Neural cell (in vitro differentiated cells): ENCODE results near the gene SNRPD3. TPM values are rescaled to one million over a fixed set of nuclear protein-coding genes. Genes with fewer than 3 reads are reported as not detected.

Source experiments
- H2AFZ ChIP-seq: fragments of 200-600, 300-800 bp; sonication (generic), shearing (Covaris generic); 2 replicates; pipeline ENCODE4 v1.6.0; 2014; ENCODE audit warnings: low read depth, mild to moderate bottlenecking, antibody characterized with exemption, low read length, moderate library complexity
- H3F3A ChIP-seq: fragments of 200-600 bp; shearing (Covaris generic); 2 replicates; pipeline ENCODE4 v1.6.1; 2016; ENCODE audit warnings: mild to moderate bottlenecking, moderate library complexity, mixed read lengths, antibody characterized with exemption, low read length; ENCODE audit not compliant: insufficient read depth, poor library complexity, severe bottlenecking
- H3K27ac ChIP-seq: fragments of 200-600, 300-800 bp; sonication (generic), shearing (Covaris generic); 2 replicates; pipeline ENCODE4 v1.5.1; 2014; ENCODE audit warnings: mild to moderate bottlenecking, low read length, moderate library complexity
- H3K27me3 ChIP-seq: fragments of 300-800, 200-600 bp; sonication (generic), shearing (Covaris generic); 2 replicates; pipeline ENCODE4 v1.6.0; 2014; ENCODE audit warnings: mild to moderate bottlenecking, low read depth, low read length, moderate library complexity; ENCODE audit not compliant: insufficient read depth
- H3K36me3 ChIP-seq: fragments of 300-800, 200-600 bp; sonication (generic), shearing (Covaris generic); 2 replicates; pipeline ENCODE4 v1.5.1; 2014; ENCODE audit warnings: mild to moderate bottlenecking, antibody characterized with exemption, low read length, moderate library complexity; ENCODE audit not compliant: insufficient read depth
- H3K4me2 ChIP-seq: fragments of 300-800, 200-600 bp; sonication (generic), shearing (Covaris generic); 2 replicates; pipeline ENCODE4 v1.6.0; 2014; ENCODE audit warnings: mild to moderate bottlenecking, low read length
- H3K4me3 ChIP-seq: fragments of 300-800, 200-600 bp; sonication (generic), shearing (Covaris generic); 2 replicates; pipeline ENCODE4 v1.5.1; 2014; ENCODE audit warnings: mild to moderate bottlenecking, low read length, moderate library complexity
- H3K79me2 ChIP-seq: fragments of 200-600 bp; shearing (Covaris generic); replicated peaks from 2 replicates; pipeline ENCODE4 v1.6.0; 2014; ENCODE audit warnings: mild to moderate bottlenecking, low read length, moderate library complexity; ENCODE audit not compliant: insufficient read depth
- H3K9ac ChIP-seq: fragments of 300-800, 200-600 bp; sonication (generic), shearing (Covaris generic); 2 replicates; pipeline ENCODE4 v1.6.1; 2016; ENCODE audit warnings: mild to moderate bottlenecking, low read length, mixed read lengths
- H3K9me2 ChIP-seq: fragments of 200-600 bp; shearing (Covaris generic); 2 replicates; pipeline ENCODE4 v1.6.1; 2016; ENCODE audit warnings: mild to moderate bottlenecking, low read length, mixed read lengths; ENCODE audit not compliant: insufficient read depth
- H3K9me3 ChIP-seq: fragments of 200-600, 300-800 bp; sonication (generic), shearing (Covaris generic); 2 replicates; pipeline ENCODE4 v1.6.1; 2016; ENCODE audit warnings: mild to moderate bottlenecking, mixed run types, low read length, moderate library complexity, mixed read lengths
- H4K20me1 ChIP-seq: fragments of 200-600 bp; shearing (Covaris generic); 2 replicates; pipeline ENCODE4 v1.6.1; 2016; ENCODE audit warnings: mild to moderate bottlenecking, mixed run types; ENCODE audit not compliant: insufficient read depth
- EP300 ChIP-seq: fragments of 450-650 bp; conservative IDR thresholded peaks from 2 replicates; pipeline ENCODE4 v1.6.1; 2014; ENCODE audit warnings: antibody characterized with exemption, mild to moderate bottlenecking, moderate library complexity; ENCODE audit not compliant: poor library complexity, severe bottlenecking
- EZH2 ChIP-seq: fragments of 200-600, 300-800 bp; shearing (Covaris generic), sonication (generic); IDR thresholded peaks from 2 replicates; pipeline ENCODE4 v1.6.1; 2014; ENCODE audit warnings: antibody characterized with exemption, low read length, borderline replicate concordance, mild to moderate bottlenecking; ENCODE audit not compliant: insufficient read depth, poor library complexity, severe bottlenecking
- MXI1 ChIP-seq: fragments of 450-650 bp; conservative IDR thresholded peaks from 2 replicates; pipeline ENCODE4 v1.6.1; 2014; ENCODE audit warnings: antibody characterized with exemption, mild to moderate bottlenecking; ENCODE audit not compliant: poor library complexity, severe bottlenecking
- POLR2AphosphoS5 ChIP-seq: IDR thresholded peaks from 2 replicates; pipeline ENCODE4 v1.6.1; 2012
- RAD21 ChIP-seq: fragments of 450-650 bp; conservative IDR thresholded peaks from 2 replicates; pipeline ENCODE4 v1.6.1; 2014; ENCODE audit warnings: antibody characterized with exemption, mild to moderate bottlenecking, moderate library complexity
- SMC3 ChIP-seq: fragments of 450-650 bp; conservative IDR thresholded peaks from 2 replicates; pipeline ENCODE4 v1.6.1; 2014; ENCODE audit warnings: antibody characterized with exemption, mild to moderate bottlenecking, moderate library complexity; ENCODE audit not compliant: poor library complexity
- TAF1 ChIP-seq: IDR thresholded peaks from 2 replicates; pipeline ENCODE4 v1.6.1; 2012; ENCODE audit warnings: low read depth
- polyA plus RNA-seq: library from polyadenylated mRNA; depleted of rRNA; stranded (reverse); fragments of >200 nt; gene quantifications from 2 replicates; pipeline ENCODE4 v1.2.3, GENCODE V29; 2014
- TF ChIP-seq, protein P1 (sequence below): fragments of 450-650 bp; IDR thresholded peaks from 2 replicates; pipeline ENCODE4 v1.5.1; 2014; ENCODE audit warnings: antibody characterized with exemption, mild to moderate bottlenecking, moderate library complexity; ENCODE audit not compliant: poor library complexity, severe bottlenecking
- TF ChIP-seq, protein P2 (sequence below): IDR thresholded peaks from 2 replicates; pipeline ENCODE4 v1.6.1; 2012; ENCODE audit warnings: borderline replicate concordance

Gene SNRPD3
- polyA plus RNA-seq, 1 donor from 2014 or later: 195 TPM

DNA sequence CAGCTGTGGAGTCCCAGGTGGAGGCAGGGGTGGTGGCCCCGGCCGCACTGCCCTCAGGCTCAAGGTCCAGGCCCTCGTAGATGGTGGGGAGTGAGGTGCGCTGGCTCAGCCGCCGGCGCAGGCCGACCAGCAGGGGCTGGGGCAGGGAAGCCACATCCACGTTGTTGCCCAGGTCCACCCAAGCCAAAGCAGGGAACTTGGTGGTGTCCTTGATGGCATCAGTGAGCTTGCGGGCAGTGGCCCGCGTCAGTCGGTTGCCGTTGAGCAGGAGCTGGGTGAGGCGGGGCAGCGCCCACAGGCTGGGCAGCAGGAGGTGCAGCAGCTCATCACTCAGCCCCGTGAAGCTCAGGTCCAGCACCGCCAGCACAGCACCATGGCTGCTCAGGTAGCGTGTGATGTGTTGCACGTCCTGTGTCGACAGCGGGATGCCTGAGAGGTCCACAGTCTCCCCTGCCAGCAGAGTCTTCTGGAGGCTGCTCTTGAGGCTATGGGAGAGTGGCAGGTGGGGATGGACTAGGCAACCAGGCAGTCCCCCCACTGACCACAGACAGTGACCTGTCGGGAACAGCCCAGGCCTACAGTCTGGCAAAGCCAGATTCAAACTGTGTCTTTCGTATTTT is 30.2 kb downstream of the SNRPD3 start:
- Histone ChIP-seq H3K27me3 (no peaks in the 10 kb centered on the region), H2AFZ (no peak overlapping the region), H3K27ac (no peak overlapping the region), H3K4me2 (no peak overlapping the region), H3F3A (no peaks in the 10 kb centered on the region), H3K9me2 (no peaks in the 10 kb centered on the region), H3K9ac (no peak overlapping the region), H3K4me3 (no peak overlapping the region), H3K79me2 (no peaks in the 10 kb centered on the region), H4K20me1 (no peaks in the 10 kb centered on the region), H3K9me3 (no peaks in the 10 kb centered on the region), H3K36me3 (no peaks in the 10 kb centered on the region)
- TF ChIP-seq MXI1: no peak
- no peak for TF ChIP-seq EP300
- TF ChIP-seq, protein P1, sequence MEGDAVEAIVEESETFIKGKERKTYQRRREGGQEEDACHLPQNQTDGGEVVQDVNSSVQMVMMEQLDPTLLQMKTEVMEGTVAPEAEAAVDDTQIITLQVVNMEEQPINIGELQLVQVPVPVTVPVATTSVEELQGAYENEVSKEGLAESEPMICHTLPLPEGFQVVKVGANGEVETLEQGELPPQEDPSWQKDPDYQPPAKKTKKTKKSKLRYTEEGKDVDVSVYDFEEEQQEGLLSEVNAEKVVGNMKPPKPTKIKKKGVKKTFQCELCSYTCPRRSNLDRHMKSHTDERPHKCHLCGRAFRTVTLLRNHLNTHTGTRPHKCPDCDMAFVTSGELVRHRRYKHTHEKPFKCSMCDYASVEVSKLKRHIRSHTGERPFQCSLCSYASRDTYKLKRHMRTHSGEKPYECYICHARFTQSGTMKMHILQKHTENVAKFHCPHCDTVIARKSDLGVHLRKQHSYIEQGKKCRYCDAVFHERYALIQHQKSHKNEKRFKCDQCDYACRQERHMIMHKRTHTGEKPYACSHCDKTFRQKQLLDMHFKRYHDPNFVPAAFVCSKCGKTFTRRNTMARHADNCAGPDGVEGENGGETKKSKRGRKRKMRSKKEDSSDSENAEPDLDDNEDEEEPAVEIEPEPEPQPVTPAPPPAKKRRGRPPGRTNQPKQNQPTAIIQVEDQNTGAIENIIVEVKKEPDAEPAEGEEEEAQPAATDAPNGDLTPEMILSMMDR: no peak
- no peak for TF ChIP-seq SMC3
- TF ChIP-seq POLR2AphosphoS5: no peak
- no peak for TF ChIP-seq RAD21
- TF ChIP-seq EZH2: no peak
- TF ChIP-seq, protein P2, sequence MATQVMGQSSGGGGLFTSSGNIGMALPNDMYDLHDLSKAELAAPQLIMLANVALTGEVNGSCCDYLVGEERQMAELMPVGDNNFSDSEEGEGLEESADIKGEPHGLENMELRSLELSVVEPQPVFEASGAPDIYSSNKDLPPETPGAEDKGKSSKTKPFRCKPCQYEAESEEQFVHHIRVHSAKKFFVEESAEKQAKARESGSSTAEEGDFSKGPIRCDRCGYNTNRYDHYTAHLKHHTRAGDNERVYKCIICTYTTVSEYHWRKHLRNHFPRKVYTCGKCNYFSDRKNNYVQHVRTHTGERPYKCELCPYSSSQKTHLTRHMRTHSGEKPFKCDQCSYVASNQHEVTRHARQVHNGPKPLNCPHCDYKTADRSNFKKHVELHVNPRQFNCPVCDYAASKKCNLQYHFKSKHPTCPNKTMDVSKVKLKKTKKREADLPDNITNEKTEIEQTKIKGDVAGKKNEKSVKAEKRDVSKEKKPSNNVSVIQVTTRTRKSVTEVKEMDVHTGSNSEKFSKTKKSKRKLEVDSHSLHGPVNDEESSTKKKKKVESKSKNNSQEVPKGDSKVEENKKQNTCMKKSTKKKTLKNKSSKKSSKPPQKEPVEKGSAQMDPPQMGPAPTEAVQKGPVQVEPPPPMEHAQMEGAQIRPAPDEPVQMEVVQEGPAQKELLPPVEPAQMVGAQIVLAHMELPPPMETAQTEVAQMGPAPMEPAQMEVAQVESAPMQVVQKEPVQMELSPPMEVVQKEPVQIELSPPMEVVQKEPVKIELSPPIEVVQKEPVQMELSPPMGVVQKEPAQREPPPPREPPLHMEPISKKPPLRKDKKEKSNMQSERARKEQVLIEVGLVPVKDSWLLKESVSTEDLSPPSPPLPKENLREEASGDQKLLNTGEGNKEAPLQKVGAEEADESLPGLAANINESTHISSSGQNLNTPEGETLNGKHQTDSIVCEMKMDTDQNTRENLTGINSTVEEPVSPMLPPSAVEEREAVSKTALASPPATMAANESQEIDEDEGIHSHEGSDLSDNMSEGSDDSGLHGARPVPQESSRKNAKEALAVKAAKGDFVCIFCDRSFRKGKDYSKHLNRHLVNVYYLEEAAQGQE: no peak
- TF ChIP-seq TAF1: no peak

DNA sequence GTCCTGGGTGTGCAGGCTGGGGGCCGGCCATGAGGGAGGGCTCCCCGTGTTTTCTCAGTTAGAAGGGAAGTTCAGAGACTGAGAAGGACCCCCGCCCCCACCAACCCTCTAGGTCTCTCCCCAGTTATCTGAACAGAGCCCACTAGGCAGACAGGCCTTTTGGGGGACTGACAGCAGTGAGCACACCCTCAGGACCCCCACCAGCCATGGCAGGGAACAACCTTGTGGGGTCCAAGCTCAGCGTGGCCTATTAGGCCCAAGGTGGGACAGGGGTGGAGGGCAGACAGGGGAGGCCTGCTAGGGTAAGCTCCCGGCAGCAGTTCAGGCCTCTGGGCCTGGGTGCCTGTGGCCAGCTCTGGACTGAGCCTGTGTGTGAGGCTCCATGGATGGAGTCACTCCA is 31.5 kb downstream of the SNRPD3 start:
- Histone ChIP-seq H3K9ac (no peak overlapping the region), H3K9me2 (no peaks in the 10 kb centered on the region), H3F3A (no peaks in the 10 kb centered on the region), H4K20me1 (no peaks in the 10 kb centered on the region), H3K9me3 (no peaks in the 10 kb centered on the region), H2AFZ (no peak overlapping the region), H3K27ac (no peak overlapping the region), H3K36me3 (no peaks in the 10 kb centered on the region), H3K4me2 (no peak overlapping the region), H3K4me3 (no peak overlapping the region), H3K79me2 (no peaks in the 10 kb centered on the region), H3K27me3 (no peaks in the 10 kb centered on the region)
- TF ChIP-seq SMC3 (no peak), POLR2AphosphoS5 (no peak), EP300 (no peak), EZH2 (no peak), RAD21 (no peak), TAF1 (no peak), MXI1 (no peak)
- TF ChIP-seq, protein P1: no peak
- TF ChIP-seq, protein P2: no peak
